BLaER1 treated with 17β-estradiol and CSF1 and Interleukin-3, amounts not matched to agents 10 nM and 100 nM (cell line): ENCODE results near the gene SLC24A4.
A peak's percentile ranks its signal among the peaks of the same experiment; 100 is the strongest.

ENCODE experiments used
- H3K27ac ChIP-seq, 11 experiments: shearing (Covaris generic); formaldehyde crosslinking; 2 replicates each; pipeline ENCODE4 v1.8.1; 2022
- H3K27me3 ChIP-seq, 11 experiments: shearing (Covaris generic); formaldehyde crosslinking; 2 replicates each; pipeline ENCODE4 v1.8.1; 2022
- H3K36me3 ChIP-seq, 11 experiments: shearing (Covaris generic); formaldehyde crosslinking; 2 replicates each; pipeline ENCODE4 v1.8.1; 2022
- H3K4me1 ChIP-seq, 10 experiments: shearing (Covaris generic); formaldehyde crosslinking; 2 replicates each; pipeline ENCODE4 v1.8.1; 2022
- H3K4me2 ChIP-seq, 11 experiments: shearing (Covaris generic); formaldehyde crosslinking; 2 replicates each; pipeline ENCODE4 v1.8.1; 2022
- H3K4me3 ChIP-seq, 10 experiments: shearing (Covaris generic); formaldehyde crosslinking; 2 replicates each; pipeline ENCODE4 v1.8.1; 2022
- H3K9ac ChIP-seq, 11 experiments: shearing (Covaris generic); formaldehyde crosslinking; 2 replicates each; pipeline ENCODE4 v1.8.1; 2022
- H3K9me3 ChIP-seq, 11 experiments: shearing (Covaris generic); formaldehyde crosslinking; replicated peaks in 1 of 11; 2 replicates each; pipeline ENCODE4 v1.8.1; 2022
- H4K20me1 ChIP-seq, 11 experiments: shearing (Covaris generic); formaldehyde crosslinking; 2 replicates each; pipeline ENCODE4 v1.8.1; 2022
- Cebpa-rat ChIP-seq, 11 experiments: shearing (Covaris generic); IDR thresholded peaks; 2 replicates each; pipeline ENCODE4 v1.8.1; 2022

The SLC24A4 gene

GRCh38 chr14:92481811-92482555 lies 159.0 kb downstream of the SLC24A4 start:
- no peak for TF ChIP-seq Cebpa-rat (IDR thresholded peaks at IDR 0.05)
- Histone ChIP-seq H3K4me3 (no peak overlapping the region), H3K27ac (no peak overlapping the region), H3K9ac (no peak overlapping the region), H3K36me3 (no peaks in the 10 kb centered on the region), H3K9me3 (peaks cover 0 to 3% (median 0%) of the 10 kb centered on the region in 11 experiments; a peak in 1 of 22 replicates), H3K27me3 (no peaks in the 10 kb centered on the region), H3K4me2 (peak overlapping the region in 1 of 11 experiments; percentile 2; a peak in 2 of 22 replicates), H3K4me1 (peaks cover 0 to 8% (median 1%) of the 10 kb centered on the region in 10 experiments; a peak in 13 of 20 replicates), H4K20me1 (no peaks in the 10 kb centered on the region)

- H3K4me3 ChIP-seq: no peak overlapping the region
- peak overlapping the region in 1 of 11 experiments; percentile 2; a peak in 1 of 22 replicates for H3K4me2 ChIP-seq
- TF ChIP-seq Cebpa-rat (IDR thresholded peaks at IDR 0.05): no peak
- H3K9me3 ChIP-seq: peaks cover 0 to 3% (median 0%) of the 10 kb centered on the region in 11 experiments; a peak in 1 of 22 replicates
- H3K4me1 ChIP-seq: peaks cover 5 to 16% (median 9%) of the 10 kb centered on the region in 10 experiments
- no peaks in the 10 kb centered on the region for H3K36me3 ChIP-seq
- H4K20me1 ChIP-seq: no peaks in the 10 kb centered on the region
- no peak overlapping the region for H3K27ac ChIP-seq
- H3K27me3 ChIP-seq: no peaks in the 10 kb centered on the region
- no peak overlapping the region for H3K9ac ChIP-seq
Observed at GRCh38 chr14:92482621-92483319, 159.8 kb downstream of the SLC24A4 start.

- Histone ChIP-seq H4K20me1 (no peaks in the 10 kb centered on the region), H3K9me3 (peaks cover 0 to under 1% (median 0%) of the 10 kb centered on the region in 11 experiments; a peak in 1 of 22 replicates), H3K4me1 (peaks cover 7 to 28% (median 23%) of the 10 kb centered on the region in 10 experiments), H3K9ac (no peak overlapping the region), H3K4me2 (no peak overlapping the region), H3K27me3 (no peaks in the 10 kb centered on the region), H3K4me3 (no peak overlapping the region), H3K27ac (no peak overlapping the region), H3K36me3 (no peaks in the 10 kb centered on the region)
- TF ChIP-seq Cebpa-rat (IDR thresholded peaks at IDR 0.05): no peak
Observed at GRCh38 chr14:92484132-92484823, 161.3 kb downstream of the SLC24A4 start.

GRCh38 chr14:92486881-92487280 lies 163.9 kb downstream of the SLC24A4 start:
- H3K27me3 ChIP-seq: no peaks in the 10 kb centered on the region
- H4K20me1 ChIP-seq: no peaks in the 10 kb centered on the region
- H3K27ac ChIP-seq: no peak overlapping the region
- TF ChIP-seq Cebpa-rat (IDR thresholded peaks at IDR 0.05): no peak
- H3K4me2 ChIP-seq: peak overlapping the region in 9 of 11 experiments; percentile 55 to 81 (median 66); a peak in 13 of 22 replicates
- no peaks in the 10 kb centered on the region for H3K9me3 ChIP-seq
- peaks cover 7 to 49% (median 37%) of the 10 kb centered on the region in 10 experiments for H3K4me1 ChIP-seq
- H3K9ac ChIP-seq: no peak overlapping the region
- no peaks in the 10 kb centered on the region for H3K36me3 ChIP-seq
- no peak overlapping the region for H3K4me3 ChIP-seq

- H3K27ac ChIP-seq: peak overlapping the region in 4 of 11 experiments; percentile 3 to 43 (median 10); a peak in 5 of 22 replicates
- H3K4me2 ChIP-seq: peak overlapping the region; percentile 50 to 81 (median 66)
- no peak overlapping the region for H3K9ac ChIP-seq
- TF ChIP-seq Cebpa-rat (IDR thresholded peaks at IDR 0.05): no peak
- peaks cover 7 to 54% (median 45%) of the 10 kb centered on the region in 10 experiments for H3K4me1 ChIP-seq
- H3K27me3 ChIP-seq: no peaks in the 10 kb centered on the region
- H3K36me3 ChIP-seq: no peaks in the 10 kb centered on the region
- no peak overlapping the region for H3K4me3 ChIP-seq
- H3K9me3 ChIP-seq: no peaks in the 10 kb centered on the region
- H4K20me1 ChIP-seq: no peaks in the 10 kb centered on the region
Observed at GRCh38 chr14:92487513-92488133, 164.7 kb downstream of the SLC24A4 start.

- peaks cover 7 to 74% (median 53%) of the 10 kb centered on the region in 10 experiments for H3K4me1 ChIP-seq
- no peak overlapping the region for H3K9ac ChIP-seq
- H4K20me1 ChIP-seq: no peaks in the 10 kb centered on the region
- no peaks in the 10 kb centered on the region for H3K36me3 ChIP-seq
- no peaks in the 10 kb centered on the region for H3K9me3 ChIP-seq
- H3K27ac ChIP-seq: no peak overlapping the region; a peak in 1 of 22 replicates
- TF ChIP-seq Cebpa-rat (IDR thresholded peaks at IDR 0.05): no peak
- peak overlapping the region in 9 of 11 experiments; percentile 35 to 86 (median 72); a peak in 13 of 22 replicates for H3K4me2 ChIP-seq
- H3K27me3 ChIP-seq: no peaks in the 10 kb centered on the region
- no peak overlapping the region for H3K4me3 ChIP-seq
Observed at GRCh38 chr14:92489394-92490238, 166.7 kb downstream of the SLC24A4 start.

GRCh38 chr14:92490239-92490959 lies 167.4 kb downstream of the SLC24A4 start:
- H3K27ac ChIP-seq: no peak overlapping the region; a peak in 1 of 22 replicates
- H3K4me3 ChIP-seq: no peak overlapping the region
- H3K27me3 ChIP-seq: no peaks in the 10 kb centered on the region
- peak overlapping the region in 6 of 11 experiments; percentile 0 to 84 (median 48); a peak in 11 of 22 replicates for H3K4me2 ChIP-seq
- no peak for TF ChIP-seq Cebpa-rat (IDR thresholded peaks at IDR 0.05)
- H3K9me3 ChIP-seq: no peaks in the 10 kb centered on the region
- H3K4me1 ChIP-seq: peaks cover 7 to 82% (median 58%) of the 10 kb centered on the region in 10 experiments
- no peaks in the 10 kb centered on the region for H3K36me3 ChIP-seq
- no peaks in the 10 kb centered on the region for H4K20me1 ChIP-seq
- H3K9ac ChIP-seq: no peak overlapping the region
